OCI-LY1 (cell line): ENCODE data around the gene HACD2.

Experiments
- EZH2 ChIP-seq: fragments of 200-600 bp; sonication (generic), shearing (Covaris generic); IDR thresholded peaks from 2 replicates; pipeline ENCODE4 v1.8.0; 2017; ENCODE audit warnings: borderline replicate concordance, mixed run types, mild to moderate bottlenecking, antibody characterized with exemption, low read length, moderate library complexity, mixed read lengths
- TF ChIP-seq, protein P1 (sequence below): fragments of 200-600 bp; sonication (generic), shearing (Covaris generic); IDR thresholded peaks from 2 replicates; pipeline ENCODE4 v1.5.1; 2017; ENCODE audit warnings: mild to moderate bottlenecking, antibody characterized with exemption, low read length, moderate library complexity, mixed read lengths

DNA sequence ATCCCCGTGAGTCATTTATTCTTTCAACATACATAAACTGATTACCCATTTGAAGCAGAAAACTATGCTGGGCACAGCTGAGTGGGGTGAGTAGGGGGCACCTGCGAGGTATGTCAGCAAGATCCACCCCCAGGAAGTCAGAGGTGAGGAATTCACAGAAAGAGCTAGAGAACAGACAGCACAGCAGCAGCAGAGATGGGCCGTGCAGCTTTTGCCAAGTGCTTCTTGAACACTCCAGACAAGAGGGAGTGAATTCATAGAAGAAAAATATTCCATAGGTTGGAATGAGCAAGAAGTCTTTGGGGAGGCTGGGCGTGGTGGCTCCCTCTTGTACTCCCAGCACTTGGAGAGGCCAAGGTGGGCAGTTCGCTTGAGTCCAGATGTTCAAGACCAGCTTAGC, 126.6 kb downstream of the HACD2 start:
- TF ChIP-seq, protein P1, sequence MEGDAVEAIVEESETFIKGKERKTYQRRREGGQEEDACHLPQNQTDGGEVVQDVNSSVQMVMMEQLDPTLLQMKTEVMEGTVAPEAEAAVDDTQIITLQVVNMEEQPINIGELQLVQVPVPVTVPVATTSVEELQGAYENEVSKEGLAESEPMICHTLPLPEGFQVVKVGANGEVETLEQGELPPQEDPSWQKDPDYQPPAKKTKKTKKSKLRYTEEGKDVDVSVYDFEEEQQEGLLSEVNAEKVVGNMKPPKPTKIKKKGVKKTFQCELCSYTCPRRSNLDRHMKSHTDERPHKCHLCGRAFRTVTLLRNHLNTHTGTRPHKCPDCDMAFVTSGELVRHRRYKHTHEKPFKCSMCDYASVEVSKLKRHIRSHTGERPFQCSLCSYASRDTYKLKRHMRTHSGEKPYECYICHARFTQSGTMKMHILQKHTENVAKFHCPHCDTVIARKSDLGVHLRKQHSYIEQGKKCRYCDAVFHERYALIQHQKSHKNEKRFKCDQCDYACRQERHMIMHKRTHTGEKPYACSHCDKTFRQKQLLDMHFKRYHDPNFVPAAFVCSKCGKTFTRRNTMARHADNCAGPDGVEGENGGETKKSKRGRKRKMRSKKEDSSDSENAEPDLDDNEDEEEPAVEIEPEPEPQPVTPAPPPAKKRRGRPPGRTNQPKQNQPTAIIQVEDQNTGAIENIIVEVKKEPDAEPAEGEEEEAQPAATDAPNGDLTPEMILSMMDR, result no peak
- no peak for TF ChIP-seq EZH2
